Measurements from ENCODE around the gene ACVR1B.

The ACVR1B gene

DNA sequence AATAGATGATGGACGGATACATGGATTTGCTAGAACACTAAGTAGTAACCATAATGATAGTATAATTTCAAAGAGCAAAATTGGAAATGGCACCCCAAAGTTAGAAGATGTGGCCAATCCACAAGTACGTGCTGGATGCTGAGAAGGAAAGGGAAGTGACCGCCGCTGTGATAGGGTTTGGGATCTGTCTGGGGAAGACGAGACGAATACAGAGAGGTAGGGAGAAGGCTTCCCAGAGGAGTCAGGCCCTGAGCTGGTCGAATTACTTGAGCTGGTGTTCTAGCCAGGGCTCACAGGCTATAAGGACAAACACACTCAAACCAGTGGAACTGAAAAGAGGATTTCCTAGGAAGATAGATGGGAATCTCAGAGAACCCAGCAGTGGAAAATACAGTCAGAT lies 9.4 kb upstream of the ACVR1B start:
- no peak for TF ChIP-seq PAX5 (IDR thresholded peaks at IDR 0.05; ENCODE audit: insufficient read depth, low read length, severe bottlenecking)
- TF ChIP-seq POU2F2 (IDR thresholded peaks at IDR 0.05; ENCODE audit: low read depth, low read length): no peak
- no peak for TF ChIP-seq SPI1 (IDR thresholded peaks at IDR 0.05; ENCODE audit: low read depth, low read length)
- TF ChIP-seq POLR2A (IDR thresholded peaks at IDR 0.05; ENCODE audit: low read depth, low read length): no peak
- no peak for TF ChIP-seq TAF1 (IDR thresholded peaks at IDR 0.05; ENCODE audit: low read depth, low read length)
- TF ChIP-seq POLR2AphosphoS5 (IDR thresholded peaks at IDR 0.05; ENCODE audit: low read depth, low read length): no peak
- no peak for FAIRE-seq
- no peak for DNase-seq (ENCODE audit: insufficient read length, low spot score)

DNA sequence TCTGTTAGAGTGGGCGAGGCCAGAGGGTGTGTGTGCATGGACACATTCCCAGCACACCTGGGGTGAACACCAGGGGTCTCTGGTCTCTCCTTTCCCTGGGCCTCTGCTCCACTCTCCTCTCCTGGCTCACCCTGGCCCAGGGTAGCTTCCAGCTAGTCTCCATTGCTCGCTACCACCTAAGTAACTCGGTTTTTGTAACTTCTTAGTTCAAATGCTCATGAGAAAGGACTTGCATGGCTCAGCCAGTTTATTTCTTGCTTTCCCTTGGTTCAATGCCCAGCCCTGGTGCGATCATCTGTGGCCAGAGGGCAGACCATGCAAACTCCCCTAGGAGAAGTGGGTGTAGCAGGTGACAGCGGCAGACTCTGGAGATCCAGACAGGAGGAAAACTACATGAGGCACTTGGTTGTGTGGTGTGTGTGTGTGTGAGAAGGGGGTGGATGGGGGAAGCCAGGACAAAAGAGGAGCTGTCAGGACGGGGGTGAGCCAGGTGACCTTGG lies 8.9 kb upstream of the ACVR1B start:
- FAIRE-seq (no peak), DNase-seq (ENCODE audit: insufficient read length, low spot score) (no peak)
- no peak for TF ChIP-seq POU2F2 (IDR thresholded peaks at IDR 0.05; ENCODE audit: low read depth, low read length)
- no peak for TF ChIP-seq PAX5 (IDR thresholded peaks at IDR 0.05; ENCODE audit: insufficient read depth, low read length, severe bottlenecking)
- TF ChIP-seq SPI1 (IDR thresholded peaks at IDR 0.05; ENCODE audit: low read depth, low read length): no peak
- no peak for TF ChIP-seq POLR2A (IDR thresholded peaks at IDR 0.05; ENCODE audit: low read depth, low read length)
- no peak for TF ChIP-seq TAF1 (IDR thresholded peaks at IDR 0.05; ENCODE audit: low read depth, low read length)
- TF ChIP-seq POLR2AphosphoS5 (IDR thresholded peaks at IDR 0.05; ENCODE audit: low read depth, low read length): no peak

DNA sequence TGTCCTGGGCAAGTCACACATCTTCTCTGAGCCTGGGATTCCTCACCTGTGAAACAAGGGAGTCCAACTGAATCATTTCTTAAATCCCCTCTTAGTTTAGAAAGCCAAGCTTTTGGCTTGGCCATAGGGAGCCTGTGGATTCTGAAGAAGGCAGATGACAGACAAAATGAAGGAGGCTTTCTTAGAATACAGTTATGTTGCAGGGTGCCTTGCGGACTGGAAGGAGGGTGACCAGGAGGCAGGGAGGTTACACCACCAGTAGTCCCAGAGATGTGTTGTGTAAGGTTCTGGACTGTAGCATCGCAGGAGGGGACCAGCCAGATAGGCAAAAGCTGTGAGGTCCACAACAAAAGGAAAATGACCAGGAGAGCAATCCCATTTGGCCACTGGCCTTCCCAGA lies 8.2 kb upstream of the ACVR1B start:
- no peak for FAIRE-seq
- no peak for DNase-seq (ENCODE audit: insufficient read length, low spot score)
- TF ChIP-seq POU2F2 (IDR thresholded peaks at IDR 0.05; ENCODE audit: low read depth, low read length) (no peak), TAF1 (IDR thresholded peaks at IDR 0.05; ENCODE audit: low read depth, low read length) (no peak), POLR2AphosphoS5 (IDR thresholded peaks at IDR 0.05; ENCODE audit: low read depth, low read length) (no peak), PAX5 (IDR thresholded peaks at IDR 0.05; ENCODE audit: insufficient read depth, low read length, severe bottlenecking) (no peak), POLR2A (IDR thresholded peaks at IDR 0.05; ENCODE audit: low read depth, low read length) (no peak), SPI1 (IDR thresholded peaks at IDR 0.05; ENCODE audit: low read depth, low read length) (no peak)

- FAIRE-seq: no peak
Measured at GRCh38 chr12:51944608-51945233, 6.8 kb upstream of the ACVR1B start.

GRCh38 chr12:51947246-51947996 lies 4.1 kb upstream of the ACVR1B start:
- TF ChIP-seq POLR2A (IDR thresholded peaks at IDR 0.05; ENCODE audit: low read depth, low read length) (no peak), POU2F2 (IDR thresholded peaks at IDR 0.05; ENCODE audit: low read depth, low read length) (no peak), POLR2AphosphoS5 (IDR thresholded peaks at IDR 0.05; ENCODE audit: low read depth, low read length) (no peak), PAX5 (IDR thresholded peaks at IDR 0.05; ENCODE audit: insufficient read depth, low read length, severe bottlenecking) (no peak), SPI1 (IDR thresholded peaks at IDR 0.05; ENCODE audit: low read depth, low read length) (no peak), TAF1 (IDR thresholded peaks at IDR 0.05; ENCODE audit: low read depth, low read length) (no peak)
- FAIRE-seq: no peak
- no peak for DNase-seq (ENCODE audit: insufficient read length, low spot score)

More at GRCh38 chr12:51944608-51945233, 6.8 kb upstream of the ACVR1B start:
- no peak for DNase-seq (ENCODE audit: insufficient read length, low spot score)
- no peak for TF ChIP-seq POLR2A (IDR thresholded peaks at IDR 0.05; ENCODE audit: low read depth, low read length)
- no peak for TF ChIP-seq POU2F2 (IDR thresholded peaks at IDR 0.05; ENCODE audit: low read depth, low read length)
- TF ChIP-seq POLR2AphosphoS5 (IDR thresholded peaks at IDR 0.05; ENCODE audit: low read depth, low read length): no peak
- TF ChIP-seq TAF1 (IDR thresholded peaks at IDR 0.05; ENCODE audit: low read depth, low read length): no peak
- TF ChIP-seq PAX5 (IDR thresholded peaks at IDR 0.05; ENCODE audit: insufficient read depth, low read length, severe bottlenecking): no peak
- no peak for TF ChIP-seq SPI1 (IDR thresholded peaks at IDR 0.05; ENCODE audit: low read depth, low read length)

DNA sequence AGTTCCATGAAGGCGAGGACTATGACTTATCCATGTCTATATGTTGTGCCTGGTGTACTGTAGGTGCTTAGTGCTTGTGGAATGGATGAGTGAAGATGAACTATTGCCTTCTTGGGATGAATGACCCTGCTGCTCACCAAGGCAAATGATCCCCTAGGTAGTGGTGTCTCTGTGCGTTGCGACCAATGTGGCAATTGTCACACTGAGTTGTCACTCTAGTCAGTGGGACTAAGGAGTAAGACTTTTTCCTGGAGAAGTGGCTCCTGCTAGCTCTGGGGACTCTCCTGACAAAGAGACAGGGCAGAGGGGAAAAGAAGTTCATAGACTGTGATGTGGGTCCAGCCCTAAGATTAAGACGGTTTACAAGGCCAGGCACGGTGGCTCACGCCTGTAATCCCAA lies 3.4 kb upstream of the ACVR1B start:
- TF ChIP-seq POU2F2 (IDR thresholded peaks at IDR 0.05; ENCODE audit: low read depth, low read length) (no peak), PAX5 (IDR thresholded peaks at IDR 0.05; ENCODE audit: insufficient read depth, low read length, severe bottlenecking) (no peak), SPI1 (IDR thresholded peaks at IDR 0.05; ENCODE audit: low read depth, low read length) (no peak), POLR2A (IDR thresholded peaks at IDR 0.05; ENCODE audit: low read depth, low read length) (no peak), TAF1 (IDR thresholded peaks at IDR 0.05; ENCODE audit: low read depth, low read length) (no peak), POLR2AphosphoS5 (IDR thresholded peaks at IDR 0.05; ENCODE audit: low read depth, low read length) (no peak)
- DNase-seq (ENCODE audit: insufficient read length, low spot score): no peak
- no peak for FAIRE-seq

DNA sequence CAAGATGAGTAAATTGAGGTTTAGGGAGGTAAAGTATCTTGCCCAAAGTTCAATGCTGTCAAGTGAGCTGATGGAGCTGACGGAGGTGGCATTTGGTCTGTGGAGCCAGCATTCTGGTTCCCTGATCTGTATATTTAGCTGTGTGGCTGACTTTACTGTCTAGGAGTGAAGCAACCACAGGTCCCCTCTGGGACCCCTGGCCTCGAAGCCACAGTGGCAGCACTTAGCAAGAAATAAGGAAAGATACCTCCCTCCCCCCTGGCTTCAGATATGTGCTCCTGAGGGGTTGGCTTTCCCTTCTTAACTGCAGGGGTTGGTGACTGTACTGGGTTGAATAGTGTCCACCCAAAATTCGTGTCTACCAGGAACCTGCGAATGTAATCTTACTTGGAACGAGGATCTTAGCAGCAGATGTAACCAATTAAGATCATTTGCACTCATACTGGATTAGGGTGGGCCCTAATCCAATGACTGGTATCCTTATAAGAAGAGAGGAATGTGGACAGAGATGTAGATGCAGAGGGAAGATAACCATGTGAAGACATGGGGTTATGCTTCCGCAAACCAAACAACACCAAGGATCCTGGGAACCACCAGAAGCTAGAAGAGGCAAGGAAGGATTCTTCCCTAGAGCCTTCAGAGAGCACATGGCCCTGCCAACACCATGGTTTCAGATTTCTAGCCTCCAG lies 2.0 kb upstream of the ACVR1B start:
- no peak for DNase-seq (ENCODE audit: insufficient read length, low spot score)
- TF ChIP-seq POLR2A (IDR thresholded peaks at IDR 0.05; ENCODE audit: low read depth, low read length): no peak
- TF ChIP-seq POLR2AphosphoS5 (IDR thresholded peaks at IDR 0.05; ENCODE audit: low read depth, low read length): no peak
- TF ChIP-seq PAX5 (IDR thresholded peaks at IDR 0.05; ENCODE audit: insufficient read depth, low read length, severe bottlenecking): no peak
- TF ChIP-seq TAF1 (IDR thresholded peaks at IDR 0.05; ENCODE audit: low read depth, low read length): no peak
- TF ChIP-seq POU2F2 (IDR thresholded peaks at IDR 0.05; ENCODE audit: low read depth, low read length): no peak
- no peak for TF ChIP-seq SPI1 (IDR thresholded peaks at IDR 0.05; ENCODE audit: low read depth, low read length)
- no peak for FAIRE-seq

GRCh38 chr12:51950682-51951198 lies 759 bp upstream of the ACVR1B start:
- FAIRE-seq: no peak
- no peak for TF ChIP-seq POU2F2 (IDR thresholded peaks at IDR 0.05; ENCODE audit: low read depth, low read length)
- TF ChIP-seq PAX5 (IDR thresholded peaks at IDR 0.05; ENCODE audit: insufficient read depth, low read length, severe bottlenecking): no peak
- no peak for TF ChIP-seq POLR2A (IDR thresholded peaks at IDR 0.05; ENCODE audit: low read depth, low read length)
- TF ChIP-seq TAF1 (IDR thresholded peaks at IDR 0.05; ENCODE audit: low read depth, low read length): no peak
- no peak for TF ChIP-seq POLR2AphosphoS5 (IDR thresholded peaks at IDR 0.05; ENCODE audit: low read depth, low read length)
- no peak for TF ChIP-seq SPI1 (IDR thresholded peaks at IDR 0.05; ENCODE audit: low read depth, low read length)
- no peak for DNase-seq (ENCODE audit: insufficient read length, low spot score)

Data from GM12891 (cell line).